SK-N-SH (cell line): Measurements from ENCODE around the gene CAMSAP1. TPM values are rescaled to one million over a fixed set of nuclear protein-coding genes. Genes with fewer than 3 reads are reported as not detected.

Source experiments
- CTCF ChIA-PET: fragments of 300-600, 350-600 bp; formaldehyde crosslinking; extraction: SDS; loops from one replicate; lab custom pipeline; 2021; lab: Yijun Ruan, JAX
- POLR2A ChIA-PET: fragments of 350-600 bp; sonication (Branson Sonifier 250); formaldehyde crosslinking; extraction: SDS; loops from one replicate; lab custom pipeline; 2020; ENCODE audit warnings: antibody characterized with exemption, inconsistent platforms; lab: Yijun Ruan, JAX
- DNase-seq: peaks from one replicate; pipeline ENCODE4 v3.0.0; 2012
- H2AFZ ChIP-seq: fragments of 200-600 bp; sonication (generic); 2 replicates; pipeline ENCODE4 v1.8.1; 2016; ENCODE audit warnings: antibody characterized with exemption, mild to moderate bottlenecking, low read depth
- H3F3A ChIP-seq: fragments of 200-600 bp; sonication (generic); replicated peaks from 2 replicates; pipeline ENCODE3; 2016; ENCODE audit warnings: antibody characterized with exemption, mild to moderate bottlenecking; ENCODE audit not compliant: insufficient read depth
- H3K27ac ChIP-seq, 2 experiments: fragments of 200-500 bp in 1 of 2; fragments of 200-600 bp in 1 of 2; sonication (Bioruptor generic) in 1 of 2; sonication (generic), shearing (Covaris generic) in 1 of 2; 2 replicates each; pipeline versions ENCODE4 v1.5.1 to v1.6.1; 2014 to 2016; ENCODE audit warnings: low read depth in 2 of 2, inconsistent platforms in 1 of 2, low read length in 1 of 2, mild to moderate bottlenecking in 1 of 2, mixed read lengths in 1 of 2
- H3K27me3 ChIP-seq: fragments of 200-600 bp; sonication (generic), shearing (Covaris generic); 2 replicates; pipeline ENCODE4 v1.6.1; 2016; ENCODE audit warnings: mixed run types; ENCODE audit not compliant: insufficient read depth
- H3K36me3 ChIP-seq, 2 experiments: fragments of 200-500 bp in 1 of 2; fragments of 200-600 bp in 1 of 2; sonication (Bioruptor generic) in 1 of 2; sonication (generic) in 1 of 2; replicated peaks in 1 of 2; 2 replicates each; pipeline versions ENCODE3 to v1.5.1; 2014 to 2016; ENCODE audit warnings: low read length in 1 of 2, mild to moderate bottlenecking in 1 of 2; ENCODE audit not compliant: insufficient read depth in 2 of 2, control insufficient read depth in 1 of 2
- H3K4me1 ChIP-seq, 2 experiments: fragments of 200-500 bp in 1 of 2; fragments of 200-600 bp in 1 of 2; sonication (Bioruptor generic) in 1 of 2; sonication (generic), shearing (Covaris generic) in 1 of 2; 2 replicates each; pipeline versions ENCODE4 v1.5.1 to v1.6.1; 2014 to 2016; ENCODE audit warnings: low read depth in 1 of 2, low read length in 1 of 2, mixed run types in 1 of 2; ENCODE audit not compliant: insufficient read depth in 2 of 2, control insufficient read depth in 1 of 2
- H3K4me2 ChIP-seq: fragments of 200-600 bp; sonication (generic), shearing (Covaris generic); 2 replicates; pipeline ENCODE4 v1.6.1; 2017; ENCODE audit warnings: mixed run types
- H3K4me3 ChIP-seq, 2 experiments: fragments of 200-500 bp in 1 of 2; fragments of 200-600 bp in 1 of 2; sonication (Bioruptor generic) in 1 of 2; sonication (generic), shearing (Covaris generic) in 1 of 2; 2 replicates each; pipeline versions ENCODE4 v1.5.1 to v1.8.1; 2014 to 2016; ENCODE audit warnings: low read depth in 2 of 2, inconsistent platforms in 1 of 2, low read length in 1 of 2, mild to moderate bottlenecking in 1 of 2, mixed read lengths in 1 of 2, moderate library complexity in 1 of 2
- H3K79me2 ChIP-seq: fragments of 200-600 bp; sonication (generic); 2 replicates; pipeline ENCODE4 v1.8.1; 2017; ENCODE audit warnings: mild to moderate bottlenecking; ENCODE audit not compliant: insufficient read depth
- H3K9ac ChIP-seq: fragments of 200-600 bp; sonication (generic); 2 replicates; pipeline ENCODE4 v1.6.1; 2017; ENCODE audit warnings: mixed run types
- H3K9me2 ChIP-seq: fragments of 200-600 bp; sonication (generic); 2 replicates; pipeline ENCODE4 v1.6.1; 2017; ENCODE audit warnings: mixed run types
- H3K9me3 ChIP-seq: fragments of 200-600 bp; sonication (generic); 2 replicates; pipeline ENCODE4 v1.6.1; 2017; ENCODE audit warnings: mixed run types, mild to moderate bottlenecking, moderate library complexity
- H4K20me1 ChIP-seq: fragments of 200-600 bp; sonication (generic); 2 replicates; pipeline ENCODE4 v1.6.1; 2017; ENCODE audit warnings: mild to moderate bottlenecking, mixed run types; ENCODE audit not compliant: insufficient read depth
- CHD2 ChIP-seq: fragments of 150-350 bp; IDR thresholded peaks from 2 replicates; pipeline ENCODE4 v1.6.1; 2018; ENCODE audit warnings: low read length; ENCODE audit not compliant: partially characterized antibody
- EZH2phosphoT487 ChIP-seq: fragments of 200-600 bp; sonication (generic); IDR thresholded peaks from 2 replicates; pipeline ENCODE4 v1.6.1; 2017; ENCODE audit warnings: low read depth, mixed run types, mild to moderate bottlenecking, antibody characterized with exemption, moderate library complexity, borderline replicate concordance
- FOXJ3 ChIP-seq: sonication (generic); formaldehyde crosslinking; IDR thresholded peaks from 2 replicates; pipeline ENCODE4 v1.5.1; 2020; ENCODE audit warnings: mild to moderate bottlenecking, missing genetic modification reagents
- FOXM1 ChIP-seq: IDR thresholded peaks from 2 replicates; pipeline ENCODE4 v1.4.0; 2012; ENCODE audit warnings: low read depth, mild to moderate bottlenecking
- IRF3 ChIP-seq: fragments of 150-350 bp; IDR thresholded peaks from 2 replicates; pipeline ENCODE4 v1.6.1; 2016; ENCODE audit warnings: mild to moderate bottlenecking, low read depth, low read length
- JUND ChIP-seq: IDR thresholded peaks from 2 replicates; pipeline ENCODE4 v1.4.0; 2012
- MAX ChIP-seq: IDR thresholded peaks from 2 replicates; pipeline ENCODE4 v1.4.0; 2012; ENCODE audit warnings: low read depth
- MXI1 ChIP-seq: IDR thresholded peaks from 2 replicates; pipeline ENCODE4 v1.6.1; 2012; ENCODE audit warnings: mild to moderate bottlenecking, low read depth, low read length, improper control_type of control experiment
- NRF1 ChIP-seq: IDR thresholded peaks from 2 replicates; pipeline ENCODE4 v1.6.1; 2012; ENCODE audit warnings: low read depth, mild to moderate bottlenecking, low read length
- PBX3 ChIP-seq: IDR thresholded peaks from 2 replicates; pipeline ENCODE4; 2012
- REST ChIP-seq: IDR thresholded peaks from 2 replicates; pipeline ENCODE4 v1.6.1; 2012; ENCODE audit warnings: mild to moderate bottlenecking, low read depth, low read length, moderate library complexity
- RFX5 ChIP-seq: IDR thresholded peaks from 2 replicates; pipeline ENCODE4 v1.6.1; 2012; ENCODE audit warnings: mild to moderate bottlenecking, improper control_type of control experiment, low read length
- RXRA ChIP-seq: IDR thresholded peaks from 2 replicates; pipeline ENCODE4 v1.4.0; 2012; ENCODE audit warnings: low read depth, mild to moderate bottlenecking, borderline replicate concordance
- SIN3A ChIP-seq: IDR thresholded peaks from 2 replicates; pipeline ENCODE4 v1.6.1; 2012; ENCODE audit warnings: low read depth, mild to moderate bottlenecking, low read length, moderate library complexity, borderline replicate concordance
- TCF12 ChIP-seq: IDR thresholded peaks from 2 replicates; pipeline ENCODE4 v1.4.0; 2012
- TEAD4 ChIP-seq: IDR thresholded peaks from 2 replicates; pipeline ENCODE4 v1.4.0; 2012; ENCODE audit warnings: mild to moderate bottlenecking, borderline replicate concordance; ENCODE audit not compliant: insufficient read depth
- ZBTB33 ChIP-seq: IDR thresholded peaks from 2 replicates; pipeline ENCODE4 v1.4.0; 2012; ENCODE audit warnings: low read depth, borderline replicate concordance
- whole genome bisulfite sequencing: methylation state at CpG from one replicate; pipeline ENCODE4 v1.1.6; 2017; ENCODE audit warnings: low lambda C conversion rate; 5-methylcytosine and 5-hydroxymethylcytosine counted together
- polyA plus RNA-seq, 3 experiments: library from polyadenylated mRNA; depleted of rRNA; stranded (reverse); fragments of >200 nt; gene quantifications; 2 replicates each; pipeline ENCODE4 v1.2.3, GENCODE V29; 2012

The CAMSAP1 gene
- polyA plus RNA-seq, 1 of the 3 experiments (the other 2 are of a cell fraction): 8.9 TPM

- TF ChIP-seq ZBTB33: no peak
- TF ChIP-seq CHD2: no peak
Observed at GRCh38 chr9:135763716-135764446, 143.5 kb downstream of the CAMSAP1 start (continued).

- no peaks in the 10 kb centered on the region for H3K9me3 ChIP-seq
- no peak overlapping the region for H3K4me2 ChIP-seq
- H2AFZ ChIP-seq: no peak overlapping the region
- H3K9me2 ChIP-seq: no peaks in the 10 kb centered on the region
- no peaks in the 10 kb centered on the region for H3K27me3 ChIP-seq
- no peak overlapping the region for H3K9ac ChIP-seq
- no peak for DNase-seq
- POLR2A ChIA-PET: no interaction called here
- no peak overlapping the region for H3K4me3 ChIP-seq
- TF ChIP-seq PBX3 (no peak), MXI1 (no peak), SIN3A (no peak)
- no peaks in the 10 kb centered on the region for H3F3A ChIP-seq
- H3K79me2 ChIP-seq: no peaks in the 10 kb centered on the region
- H3K36me3 ChIP-seq: no peaks in the 10 kb centered on the region
- H3K4me1 ChIP-seq: no peaks in the 10 kb centered on the region
- H4K20me1 ChIP-seq: no peaks in the 10 kb centered on the region
- CTCF ChIA-PET: no interaction called here
- no peak overlapping the region for H3K27ac ChIP-seq
- WGBS: 59% methylated on average over 9 of the region's 13 CpGs
Observed at GRCh38 chr9:135762921-135763320, 144.4 kb downstream of the CAMSAP1 start.

GRCh38 chr9:135761845-135762168 lies 145.5 kb downstream of the CAMSAP1 start:
- 49% methylated on average over 10 of the region's 16 CpGs for WGBS
- H3K36me3 ChIP-seq: no peaks in the 10 kb centered on the region
- no peaks in the 10 kb centered on the region for H3K79me2 ChIP-seq
- no peak overlapping the region for H3K4me3 ChIP-seq
- no peak overlapping the region for H2AFZ ChIP-seq
- ChIA-PET POLR2A (no interaction called here), CTCF (no interaction called here)
- no peaks in the 10 kb centered on the region for H3F3A ChIP-seq
- no peaks in the 10 kb centered on the region for H3K9me2 ChIP-seq
- H3K4me1 ChIP-seq: no peaks in the 10 kb centered on the region; a peak in 1 of 4 replicates
- no peaks in the 10 kb centered on the region for H4K20me1 ChIP-seq
- H3K27ac ChIP-seq: no peak overlapping the region
- H3K9ac ChIP-seq: no peak overlapping the region
- no peaks in the 10 kb centered on the region for H3K9me3 ChIP-seq
- DNase-seq: no peak
- no peak overlapping the region for H3K4me2 ChIP-seq
- H3K27me3 ChIP-seq: no peaks in the 10 kb centered on the region
- TF ChIP-seq IRF3 (no peak), FOXJ3 (CRISPR knock-in tag) (no peak), TCF12 (no peak), NRF1 (no peak), MAX (no peak), RXRA (no peak), SIN3A (no peak), FOXM1 (no peak), JUND (no peak), TEAD4 (no peak), EZH2phosphoT487 (no peak), REST (no peak), RFX5 (no peak)
